Measurements from ENCODE around the gene C17orf113.

DNA sequence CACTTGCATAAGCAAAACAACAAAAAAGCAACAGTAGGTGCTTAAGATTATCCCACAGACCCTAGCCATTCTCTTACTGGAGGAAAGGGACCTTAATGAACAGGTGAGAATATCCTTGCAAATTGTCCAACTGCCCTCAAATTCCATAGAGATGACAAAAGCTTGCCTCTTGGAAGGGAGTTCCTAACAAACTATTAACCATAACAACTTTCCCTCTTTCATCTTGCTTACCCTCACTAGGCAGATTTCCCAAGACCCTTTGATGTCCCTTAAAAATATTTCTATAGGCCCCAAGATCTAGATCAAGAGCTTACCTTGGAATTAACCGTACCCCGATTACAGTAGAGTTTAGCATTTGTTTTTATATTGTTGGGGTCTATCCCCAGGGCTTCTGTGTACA, 62.0 kb downstream of the C17orf113 start:
- TF ChIP-seq POLR2A (IDR thresholded peaks at IDR 0.05; ENCODE audit: low read depth, low read length), result no peak
- no peak for TF ChIP-seq POLR2AphosphoS5 (IDR thresholded peaks at IDR 0.05; ENCODE audit: low read depth, low read length)
